Endothelial cell of umbilical vein (primary cell): ENCODE results near the gene TLX1. TPM values are rescaled to one million over a fixed set of nuclear protein-coding genes. Genes with fewer than 3 reads are reported as not detected.

Source experiments
- BruUV-seq: library from RNA; stranded (reverse); fragments of 400-500 nt; replicated peaks from 2 replicates; lab custom pipeline; 2021; lab: Mats Ljungman, UMichigan
- CTCF ChIA-PET: fragments of 300-600, 350-600 bp; sonication (Branson Sonifier 250); formaldehyde crosslinking; loops from one replicate; lab custom pipeline; 2021; ENCODE audit warnings: antibody characterized with exemption, inconsistent platforms; lab: Charles Lee
- POLR2A ChIA-PET: fragments of 300-600, 350-600 bp; sonication (Branson Sonifier 250); formaldehyde crosslinking; loops from one replicate; lab custom pipeline; 2021; ENCODE audit warnings: antibody characterized with exemption, inconsistent platforms; lab: Charles Lee
- DNase-seq: peaks from one replicate; pipeline ENCODE4 v3.0.0-alpha.2; 2011; ENCODE audit warnings: low read depth, low spot score
- FAIRE-seq: peaks from 2 replicates; lab custom pipeline; 2011; peaks lifted over from hg19 to GRCh38; lab: Jason Lieb, UNC
- H2AFZ ChIP-seq: 2 replicates; pipeline ENCODE4 v1.6.0; 2012; ENCODE audit warnings: low read depth, low read length, control low read depth, inconsistent platforms
- H3K27ac ChIP-seq: 2 replicates; pipeline ENCODE4 v1.5.1; 2011; ENCODE audit warnings: low read depth, mild to moderate bottlenecking, control low read depth, low read length, moderate library complexity; ENCODE audit not compliant: insufficient read depth
- H3K27me3 ChIP-seq, 2 experiments: 2 replicates each; pipeline versions ENCODE4 v1.6.0 to v1.6.1; 2011; ENCODE audit warnings: low read length in 2 of 2, mixed read lengths in 1 of 2; ENCODE audit not compliant: control insufficient read depth in 2 of 2, insufficient read depth in 2 of 2
- H3K36me3 ChIP-seq, 2 experiments: 2 replicates in 1 of 2; 3 replicates in 1 of 2; pipeline ENCODE4 v1.5.1; 2011; ENCODE audit warnings: low read length in 2 of 2, mild to moderate bottlenecking in 1 of 2, moderate library complexity in 1 of 2; ENCODE audit not compliant: control insufficient read depth in 2 of 2, insufficient read depth in 2 of 2; ENCODE audit errors: extremely low read depth in 1 of 2
- H3K4me1 ChIP-seq: 3 replicates; pipeline ENCODE4 v1.5.1; 2011; ENCODE audit warnings: mild to moderate bottlenecking, low read length; ENCODE audit not compliant: control insufficient read depth, insufficient read depth; ENCODE audit errors: extremely low read depth
- H3K4me2 ChIP-seq: 2 replicates; pipeline ENCODE4 v1.6.1; 2011; ENCODE audit warnings: low read length, control low read depth, mixed read lengths; ENCODE audit not compliant: insufficient read depth
- H3K4me3 ChIP-seq, 3 experiments: fragments of 200-600 bp in 1 of 3; sonication (generic), shearing (Covaris generic) in 1 of 3; replicated peaks in 1 of 3; 2 replicates each; pipeline ENCODE4 v1.5.1; 2011 to 2016; ENCODE audit warnings: control low read depth in 3 of 3, low read length in 3 of 3, mild to moderate bottlenecking in 2 of 3, inconsistent platforms in 1 of 3, low read depth in 1 of 3, moderate library complexity in 1 of 3; ENCODE audit not compliant: insufficient read depth in 1 of 3
- H3K79me2 ChIP-seq: 2 replicates; pipeline ENCODE4 v1.6.0; 2012; ENCODE audit warnings: low read length, inconsistent platforms; ENCODE audit not compliant: control insufficient read depth, insufficient read depth
- H3K9ac ChIP-seq: replicated peaks from 2 replicates; pipeline ENCODE3; 2011; ENCODE audit warnings: low read length, control low read depth; ENCODE audit not compliant: insufficient read depth; ENCODE audit errors: extremely low read depth
- H3K9me1 ChIP-seq: replicated peaks from 3 replicates; pipeline ENCODE4 v1.6.0; 2011; ENCODE audit warnings: mild to moderate bottlenecking, low read length; ENCODE audit not compliant: control insufficient read depth, insufficient read depth; ENCODE audit errors: extremely low read depth
- H3K9me3 ChIP-seq: replicated peaks from 2 replicates; pipeline ENCODE4 v1.5.1; 2012; ENCODE audit warnings: low read length, inconsistent platforms; ENCODE audit not compliant: control insufficient read depth, insufficient read depth
- H4K20me1 ChIP-seq: replicated peaks from 2 replicates; pipeline ENCODE3; 2011; ENCODE audit warnings: mild to moderate bottlenecking, low read length; ENCODE audit not compliant: control insufficient read depth, insufficient read depth; ENCODE audit errors: extremely low read depth
- CTCF ChIP-seq, 2 donors: IDR thresholded peaks; 1 replicate in 1 of 2; 2 replicates in 1 of 2; pipeline ENCODE4 v1.5.1; 2011; ENCODE audit warnings: low read length in 2 of 2, mild to moderate bottlenecking in 2 of 2, moderate library complexity in 2 of 2, control low read depth in 1 of 2, inconsistent platforms in 1 of 2, low read depth in 1 of 2; ENCODE audit not compliant: insufficient read depth in 1 of 2; ENCODE audit errors: extremely low read depth in 1 of 2
- EZH2 ChIP-seq: IDR thresholded peaks from 2 replicates; pipeline ENCODE4 v1.6.1; 2012; ENCODE audit warnings: borderline replicate concordance, low read depth, mild to moderate bottlenecking, moderate library complexity, low read length, inconsistent platforms; ENCODE audit not compliant: severe bottlenecking
- FOS ChIP-seq: IDR thresholded peaks from 2 replicates; pipeline ENCODE4 v1.6.1; 2011; ENCODE audit warnings: mild to moderate bottlenecking, low read length, moderate library complexity, borderline replicate concordance; ENCODE audit not compliant: insufficient read depth
- GATA2 ChIP-seq: IDR thresholded peaks from 2 replicates; pipeline ENCODE4 v1.7.0; 2011; ENCODE audit warnings: low read depth, mild to moderate bottlenecking, moderate library complexity, mixed read lengths, low read length; ENCODE audit not compliant: insufficient read length, insufficient read depth
- JUN ChIP-seq: IDR thresholded peaks from 2 replicates; pipeline ENCODE4 v1.6.1; 2011; ENCODE audit warnings: borderline replicate concordance, low read depth; ENCODE audit not compliant: insufficient read length, insufficient read depth
- MAX ChIP-seq: IDR thresholded peaks from 2 replicates; pipeline ENCODE4 v1.6.1; 2011; ENCODE audit not compliant: insufficient read depth, insufficient read length
- MYC ChIP-seq: IDR thresholded peaks from one replicate; pipeline ENCODE4 v1.6.1; 2011; ENCODE audit warnings: mild to moderate bottlenecking, low read depth, low read length
- POLR2A ChIP-seq: IDR thresholded peaks from 2 replicates; pipeline ENCODE4 v1.6.1; 2012; ENCODE audit warnings: low read depth, mild to moderate bottlenecking, control low read depth, low read length
- POLR2AphosphoS5 ChIP-seq: IDR thresholded peaks from 2 replicates; pipeline ENCODE4 v1.6.1; 2012; ENCODE audit warnings: low read depth, mild to moderate bottlenecking, control low read depth, low read length, moderate library complexity; ENCODE audit not compliant: insufficient read depth
- dilution Hi-C: fragments of 300-500 bp; cut with MboI; formaldehyde crosslinking; loops from one replicate; pipeline ENCODE4 v1.15.0; 2019; ENCODE audit warnings: low sequenced_read_pairs; ENCODE audit not compliant: extremely low pct_ligation_motif_present
- intact Hi-C: fragments of 100-400 bp; cut with micrococcal nuclease; formaldehyde crosslinking; loops from one replicate; pipeline ENCODE4 v1.10.0; 2022
- polyA plus RNA-seq, 4 experiments: library from polyadenylated mRNA; depleted of rRNA in 3 of 4; stranded (reverse) in 3 of 4; unstranded in 1 of 4; fragments of >200 nt; gene quantifications; 2 replicates each; pipeline versions ENCODE4 v1.2.1 to v1.2.3, GENCODE V29; 2011 to 2012; ENCODE audit warnings: missing spikeins in 1 of 4
- total RNA-seq: library from RNA; stranded (reverse); gene quantifications from 2 replicates; pipeline ENCODE4 v1.2.3, GENCODE V29; 2021

TLX1 gene
- total and polyA plus RNA-seq, 2 donors (not counting 3 experiments of a cell fraction or from before 2014, with no cell fraction given) = not detected

- CTCF ChIA-PET = interaction anchor here (1.5 to 6.7 kb wide), 2 partner anchors 9 to 55 kb away, joined by 7 to 52 read pairs; no protein-coding TSS in a partner anchor
- intact Hi-C loops (no loop called here), dilution Hi-C loops (no loop called here)
- H3K4me2 ChIP-seq = no peak overlapping the region
- H2AFZ ChIP-seq = no peak overlapping the region
- FAIRE-seq = no peak
- H3K36me3 ChIP-seq = no peaks in the 10 kb centered on the region
- H3K27ac ChIP-seq = no peak overlapping the region
- TF ChIP-seq FOS (no peak), EZH2 (no peak), JUN (no peak)
- H3K79me2 ChIP-seq = no peaks in the 10 kb centered on the region
- H3K9me1 ChIP-seq = no peaks in the 10 kb centered on the region
- POLR2A ChIA-PET = no interaction called here
- no peak overlapping the region for H3K4me3 ChIP-seq
- H4K20me1 ChIP-seq = no peaks in the 10 kb centered on the region
- no peaks in the 10 kb centered on the region for H3K9me3 ChIP-seq
- H3K9ac ChIP-seq = no peak overlapping the region
- no peaks in the 10 kb centered on the region for H3K4me1 ChIP-seq
- peaks cover 28 to 33% of the 10 kb centered on the region in 2 experiments for H3K27me3 ChIP-seq
- DNase-seq = no peak
- BruUV-seq = no TSS peak
Observed at GRCh38 chr10:101087376-101087775, 43.7 kb upstream of the TLX1 start.

GRCh38 chr10:101087965-101088364 is 43.1 kb upstream of the TLX1 start:
- FAIRE-seq (no peak), DNase-seq (no peak)
- Histone ChIP-seq H3K9me1 (no peaks in the 10 kb centered on the region), H3K27ac (no peak overlapping the region), H3K4me2 (no peak overlapping the region), H3K4me1 (no peaks in the 10 kb centered on the region), H4K20me1 (no peaks in the 10 kb centered on the region), H3K9me3 (no peaks in the 10 kb centered on the region), H3K79me2 (no peaks in the 10 kb centered on the region), H3K4me3 (no peak overlapping the region), H2AFZ (no peak overlapping the region), H3K9ac (no peak overlapping the region), H3K36me3 (no peaks in the 10 kb centered on the region), H3K27me3 (peaks cover 28 to 34% of the 10 kb centered on the region in 2 experiments)
- ChIA-PET CTCF (interaction anchor here (6.7 kb wide), 1 partner anchor 8 kb away, joined by 52 read pairs; no protein-coding TSS in a partner anchor), POLR2A (no interaction called here)
- no TSS peak for BruUV-seq
- intact Hi-C loops (no loop called here), dilution Hi-C loops (no loop called here)
- TF ChIP-seq POLR2AphosphoS5 = no peak
- no peak for TF ChIP-seq MAX
- no peak for TF ChIP-seq GATA2
- TF ChIP-seq EZH2 = no peak
- TF ChIP-seq POLR2A = no peak
- no peak for TF ChIP-seq MYC
- no peak for TF ChIP-seq FOS
- no peak for TF ChIP-seq CTCF (IDR thresholded peaks at IDR 0.05; ENCODE audit: extremely low read depth in 1 of 2, insufficient read depth in 1 of 2, low read depth in 1 of 2, low read length in 2 of 2)
- no peak for TF ChIP-seq JUN
